NCI-H748 (cell line): ENCODE results near the gene NAPG.
A peak's percentile ranks its signal among the peaks of the same experiment; 100 is the strongest.
"Not testable (repeated sequence)": the region's sequence is repeated elsewhere in the genome, so short reads cannot be mapped to it uniquely, and the experiment has no call there.

Experiments
- DNase-seq: peaks from one replicate; lab custom pipeline; 2025; ENCODE audit not compliant: unreplicated experiment; lab: John Stamatoyannopoulos, UW

Gene NAPG

DNA sequence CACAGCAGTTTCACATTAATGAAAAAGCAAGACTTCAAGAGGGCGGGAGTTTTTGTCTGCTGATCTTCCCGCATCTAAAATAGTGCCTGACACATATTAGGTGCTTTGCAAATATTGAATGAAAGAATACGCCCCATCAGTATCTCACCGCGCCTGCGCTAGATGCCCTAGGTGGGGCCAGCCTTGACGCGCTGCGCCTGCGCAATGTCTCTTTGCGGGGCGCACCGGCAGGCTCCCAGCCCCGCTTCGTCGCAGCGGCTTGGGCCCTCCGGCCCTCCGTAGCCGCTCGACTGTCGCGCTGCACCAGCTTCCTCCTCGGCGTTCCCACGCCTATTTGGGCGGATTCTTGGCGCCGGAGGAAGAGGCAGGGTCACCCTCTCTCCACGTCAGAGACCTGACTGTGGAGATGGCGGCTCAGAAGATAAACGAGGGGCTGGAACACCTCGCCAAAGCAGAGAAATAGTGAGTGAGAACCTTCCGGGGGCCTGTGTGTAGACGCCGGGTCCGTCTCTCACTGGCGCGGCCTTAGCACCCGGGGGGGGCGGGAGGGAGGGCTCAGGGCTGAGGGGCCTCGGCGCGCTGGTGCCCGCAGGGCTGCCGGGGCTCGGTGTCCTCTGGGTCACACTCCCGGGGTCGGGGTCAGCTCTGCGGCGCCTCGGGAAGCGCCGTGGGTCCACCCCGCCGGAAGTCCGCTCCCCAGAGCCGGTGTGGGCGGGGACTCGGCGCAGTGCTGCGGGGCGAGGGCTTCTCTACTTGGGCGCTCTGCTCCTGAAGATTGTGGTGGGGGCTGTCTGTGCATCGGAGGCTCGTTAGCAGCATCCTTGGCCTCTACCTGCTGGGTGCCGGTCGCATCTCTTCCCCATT, at the start of gene NAPG:
Gene NAPG (plus strand): TSS at position 331 of the 864 bp plus-strand sequence. CDS start 76 bp downstream, at position 407.
- peak; percentile 96 for DNase-seq

DNA sequence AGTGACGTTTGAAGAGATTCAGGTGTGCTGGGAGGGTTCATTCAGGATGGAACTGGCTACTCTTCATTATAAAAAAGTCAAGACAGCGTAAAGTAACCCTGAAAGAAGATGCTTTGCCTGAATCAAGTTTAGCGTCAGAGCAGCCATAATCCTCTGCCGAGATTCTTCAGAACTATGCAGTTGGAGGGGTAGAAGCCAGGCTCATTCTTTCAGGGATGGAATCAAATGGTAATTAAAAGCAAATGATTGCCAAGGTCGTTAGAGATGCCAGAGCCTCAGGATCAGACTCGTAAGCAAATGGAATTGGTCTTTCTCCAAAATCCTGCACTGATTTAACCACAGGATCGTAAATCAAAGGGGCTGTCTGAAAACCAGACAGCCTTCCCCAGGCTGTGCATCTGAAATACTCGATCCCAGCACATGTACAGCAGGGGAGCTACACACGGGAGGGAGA, 49.5 kb upstream of the NAPG start:
- DNase-seq, result no peak

DNA sequence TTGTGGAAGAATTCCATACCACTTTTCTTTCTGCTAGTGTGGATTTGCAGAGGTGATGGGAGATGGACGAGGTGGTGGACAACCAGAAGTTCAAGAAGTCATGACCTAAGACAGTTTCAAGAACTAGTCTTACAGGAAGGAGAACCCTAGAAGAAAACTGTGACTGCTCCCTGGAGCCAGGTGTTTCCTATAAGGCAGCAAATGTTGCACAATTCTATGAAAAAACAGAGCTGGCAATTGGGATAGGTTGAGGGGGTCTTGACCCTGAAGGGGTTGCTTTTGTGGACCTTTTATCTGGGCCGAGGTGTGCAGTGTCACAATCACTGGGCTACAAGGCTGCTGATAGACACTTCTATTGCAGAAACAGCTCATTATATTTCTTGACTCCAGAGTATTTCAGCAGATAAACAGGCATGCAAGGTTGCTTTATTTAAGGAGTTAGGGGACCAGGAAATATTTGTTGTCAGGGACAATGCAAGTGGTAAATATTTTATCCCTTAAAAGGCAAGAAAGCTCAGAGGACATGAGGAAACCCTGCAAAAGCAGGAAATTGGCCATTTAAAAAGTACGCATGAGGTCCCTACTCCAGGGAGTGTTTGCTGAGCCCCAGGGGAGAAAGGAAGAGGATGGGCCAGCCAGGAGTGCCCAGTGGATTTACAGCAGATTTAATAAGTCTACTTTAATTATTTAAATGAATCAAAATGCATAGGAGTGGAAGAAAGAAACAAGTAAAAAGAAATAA, 48.5 kb upstream of the NAPG start:
- peak; percentile 27 for DNase-seq

DNA sequence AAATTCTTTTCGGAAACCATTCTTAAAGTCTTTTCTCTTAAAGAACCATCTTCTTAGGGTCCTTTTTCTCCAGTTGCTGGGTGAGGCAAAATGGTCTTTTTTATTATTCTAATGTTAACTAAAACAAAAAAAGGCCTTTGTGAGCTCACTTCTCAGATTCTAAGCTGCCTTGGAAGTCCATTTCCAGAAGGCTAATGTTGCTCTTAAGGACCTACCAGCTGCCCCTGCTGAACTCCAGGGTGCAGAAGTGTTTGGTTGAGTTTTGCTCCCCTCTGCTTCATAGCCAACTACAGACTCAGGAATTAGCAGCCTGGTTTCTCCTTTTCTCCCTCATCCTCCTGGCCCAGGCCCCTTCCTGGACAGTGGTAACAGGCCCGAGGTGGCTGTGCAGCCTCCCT, 48.0 kb upstream of the NAPG start:
- no peak for DNase-seq

DNA sequence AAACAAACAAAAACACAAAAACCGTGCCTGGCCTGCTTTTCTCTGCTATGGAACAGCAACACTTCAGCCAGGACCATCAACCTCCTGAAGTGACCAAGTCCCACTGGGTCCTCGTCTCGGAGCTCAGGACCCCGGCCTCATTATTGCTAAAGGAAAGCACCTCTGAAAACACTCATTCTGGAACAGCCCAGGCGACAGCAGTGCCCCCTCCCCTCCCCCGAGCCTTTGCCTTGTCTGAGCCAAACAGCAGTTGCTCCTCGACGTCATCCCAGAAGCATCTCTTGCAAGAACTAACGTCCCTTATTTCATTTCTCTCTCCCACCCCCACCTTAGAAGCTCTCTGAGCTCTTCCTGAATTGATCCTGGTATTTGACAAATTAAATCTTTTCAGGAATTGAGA, 44.0 kb upstream of the NAPG start:
- DNase-seq, result no peak

- DNase-seq, result no peak
Measured at GRCh38 chr18:10482363-10482984, 43.4 kb upstream of the NAPG start.

DNA sequence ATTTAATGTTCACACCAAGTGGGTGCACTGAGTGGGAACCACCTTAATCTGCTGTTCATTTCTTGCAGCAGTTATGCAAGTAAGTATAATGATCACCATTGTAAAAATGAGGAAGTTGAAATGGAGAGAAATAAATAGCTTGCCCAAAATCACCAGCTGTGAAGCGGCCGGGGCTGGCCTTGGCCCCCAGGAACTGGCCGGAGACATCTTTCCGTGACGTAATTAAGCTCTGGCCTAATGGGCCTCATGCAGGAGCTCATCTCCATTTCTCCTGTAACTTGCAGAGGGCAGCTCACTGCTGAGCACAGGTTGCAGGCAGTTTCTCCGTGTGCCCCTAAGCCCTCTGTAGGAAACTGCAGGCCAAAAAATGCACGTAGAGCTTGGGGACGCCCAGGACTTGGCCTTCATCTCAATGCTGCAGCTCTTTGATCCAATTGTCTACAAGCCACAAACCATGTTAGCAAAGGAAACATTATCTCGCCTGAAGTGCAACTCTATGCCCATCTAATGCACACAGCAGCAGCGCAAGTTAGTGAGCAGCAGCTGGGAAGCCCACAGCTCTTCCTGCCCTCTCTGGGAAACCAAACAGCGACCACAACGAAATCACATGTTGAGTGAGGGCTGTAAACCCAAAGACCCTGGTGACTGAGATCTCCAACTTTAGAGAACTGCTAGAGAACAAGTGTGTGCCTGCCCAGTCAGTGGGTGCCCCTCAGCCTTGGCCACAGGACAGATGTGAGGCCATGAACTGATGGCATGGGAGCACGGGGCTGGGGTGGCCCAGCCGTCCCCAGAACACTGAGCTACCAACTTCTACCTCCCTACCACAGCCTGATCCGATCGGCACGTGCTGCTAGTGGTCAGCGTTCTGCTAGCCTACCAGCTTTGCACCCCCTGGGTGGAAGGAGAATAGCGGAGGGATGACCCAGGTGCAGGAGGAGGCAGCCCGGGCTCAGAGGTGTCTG, 42.6 kb upstream of the NAPG start:
- DNase-seq, result no peak

GRCh38 chr18:10485475-10485874, 40.4 kb upstream of the NAPG start:
- DNase-seq, result no peak

DNA sequence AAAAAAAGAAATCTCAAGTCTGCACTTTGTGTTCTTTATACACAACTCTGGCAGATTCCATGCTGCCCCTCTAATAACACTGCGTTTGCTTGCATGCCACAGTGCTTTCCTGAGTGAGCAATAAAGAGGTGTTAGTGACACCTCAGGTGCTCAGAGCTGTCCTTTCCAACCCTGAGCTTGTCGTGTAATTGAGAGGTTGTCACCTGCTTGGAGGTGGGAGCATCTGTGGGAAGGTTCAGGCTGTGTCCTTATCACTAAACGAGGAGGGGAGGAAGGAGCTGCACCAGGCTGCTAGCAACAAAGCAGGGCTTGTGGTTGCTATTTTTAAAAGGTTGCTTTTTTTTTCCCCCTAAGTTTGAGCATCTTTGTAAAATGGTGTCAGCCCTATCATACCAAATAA, 39.5 kb upstream of the NAPG start:
- no peak for DNase-seq

GRCh38 chr18:10487154-10487553, 38.7 kb upstream of the NAPG start:
- no peak for DNase-seq

DNA sequence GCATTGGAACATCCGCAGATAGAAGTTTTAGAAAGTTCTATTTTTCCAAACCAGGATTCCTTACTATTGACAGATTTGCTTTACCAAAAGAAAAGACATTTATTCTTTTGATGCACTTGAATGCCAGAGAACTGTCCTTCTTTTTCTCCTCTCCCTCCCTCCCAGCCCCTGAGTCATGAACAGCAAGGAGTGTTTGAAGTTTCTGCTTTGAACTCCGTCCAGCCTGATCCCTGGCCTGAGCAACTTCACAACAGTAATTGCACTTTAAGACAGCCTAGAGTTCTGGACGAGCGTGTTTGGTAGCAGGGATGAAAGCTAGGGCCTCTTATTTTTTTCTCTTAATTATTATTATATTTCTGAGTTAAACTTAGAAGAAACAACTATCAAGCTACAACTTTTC, 37.8 kb upstream of the NAPG start:
- DNase-seq, result no peak

GRCh38 chr18:10490401-10491165, 35.2 kb upstream of the NAPG start:
- DNase-seq, result peak; percentile 50

GRCh38 chr18:10495936-10496335, 29.9 kb upstream of the NAPG start:
- DNase-seq, result no peak

GRCh38 chr18:10497206-10497749, 28.5 kb upstream of the NAPG start:
- no peak for DNase-seq

DNA sequence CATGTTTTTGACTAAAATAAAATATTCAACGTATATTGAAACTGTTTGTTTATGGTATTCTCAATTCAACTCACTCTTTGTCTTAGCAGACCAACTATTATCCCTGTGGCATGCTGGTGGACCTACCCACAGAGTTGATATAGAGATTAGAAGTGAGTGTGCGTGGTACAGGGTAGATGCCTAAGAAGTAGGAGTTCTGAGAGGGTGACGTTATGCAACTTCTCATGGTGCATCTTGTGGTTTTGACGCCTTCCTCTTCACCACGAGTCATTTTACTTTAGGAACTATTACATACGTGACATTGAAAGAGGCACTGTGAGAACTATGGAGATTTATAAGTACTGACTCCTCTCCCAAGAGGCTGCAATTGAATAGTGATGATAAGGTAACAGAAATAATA, 26.6 kb upstream of the NAPG start:
- no peak for DNase-seq

DNA sequence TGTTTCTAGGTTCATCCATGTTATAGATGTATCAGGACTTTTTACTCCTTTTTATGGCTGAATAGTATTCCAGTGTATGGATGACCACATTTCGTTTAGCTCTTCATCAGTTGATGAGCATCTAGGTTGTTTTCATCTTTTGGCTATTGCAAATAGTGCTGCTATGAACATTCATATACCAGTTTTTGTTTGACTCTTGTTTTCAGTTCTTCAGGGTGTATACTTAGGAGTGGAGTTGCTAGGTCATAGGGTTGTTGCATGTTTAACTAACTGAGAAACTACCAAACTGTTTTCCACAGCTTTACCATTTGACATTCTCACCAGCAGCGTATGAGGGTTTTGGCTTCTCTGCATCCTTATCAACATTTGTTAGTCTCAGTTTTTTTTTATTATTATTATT, 25.8 kb upstream of the NAPG start:
- no peak for DNase-seq

DNA sequence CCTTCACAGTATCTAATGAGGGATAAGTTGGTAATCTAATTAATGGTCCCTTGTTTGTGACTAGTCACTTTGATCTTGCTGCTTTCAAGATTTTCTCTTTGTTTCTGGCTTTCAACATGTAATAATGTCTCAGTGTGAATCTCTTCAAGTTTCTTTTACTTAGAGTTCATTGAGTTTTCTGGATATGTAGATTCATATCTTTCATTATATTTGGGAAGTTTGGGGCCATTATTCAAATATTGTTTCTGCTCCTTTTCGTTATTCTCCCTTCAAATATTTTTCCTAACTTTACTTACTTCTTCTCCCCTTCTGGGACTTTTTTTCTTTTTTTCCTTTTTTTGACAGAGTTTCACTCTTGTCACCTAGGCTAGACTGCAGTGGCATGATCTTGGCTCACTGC, 21.1 kb upstream of the NAPG start:
- DNase-seq, result no peak

DNA sequence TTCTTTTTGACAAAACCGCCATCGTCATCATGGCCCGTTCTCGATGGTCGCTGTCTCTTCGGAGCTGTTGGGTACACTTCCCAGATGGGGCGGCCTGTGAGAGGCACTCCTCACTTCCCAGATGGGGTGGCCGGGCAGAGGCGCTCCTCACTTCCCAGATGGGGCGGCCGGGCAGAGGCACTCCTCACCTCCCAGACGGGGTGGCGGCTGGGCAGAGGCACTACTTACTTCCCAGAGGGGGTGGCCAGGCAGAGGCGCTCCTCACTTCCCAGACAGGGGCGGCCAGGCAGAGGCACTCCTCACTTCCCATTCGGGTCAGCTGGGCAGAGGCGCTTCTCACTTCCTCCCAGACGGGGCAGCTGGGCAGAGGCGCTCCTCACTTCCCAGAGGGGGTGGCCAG, 19.9 kb upstream of the NAPG start:
- not testable (repeated sequence) for DNase-seq

DNA sequence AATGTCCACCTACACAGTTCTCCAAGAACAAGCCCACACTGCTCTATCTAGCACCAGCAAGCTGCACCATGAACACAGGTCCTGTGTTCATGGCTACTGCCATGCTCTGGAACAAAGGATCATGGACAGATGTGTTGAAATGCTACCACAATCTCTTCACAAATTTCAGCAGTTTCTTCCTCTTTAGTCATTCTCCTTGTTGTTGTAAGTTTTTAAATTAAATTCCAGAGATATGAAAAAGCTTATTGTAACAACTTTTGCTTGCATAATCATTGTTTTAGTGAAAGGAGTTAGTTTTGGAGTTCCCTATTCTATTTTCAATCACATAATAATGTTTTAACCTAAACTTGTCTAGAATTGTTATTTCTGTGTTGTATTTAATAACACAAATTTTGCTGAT, 17.2 kb upstream of the NAPG start:
- no peak for DNase-seq

- DNase-seq, result no peak
Measured at GRCh38 chr18:10511236-10511635, 14.6 kb upstream of the NAPG start.
